ENCODE data around the gene DNAH10. TPM values are rescaled to one million over a fixed set of nuclear protein-coding genes. Genes with fewer than 3 reads are reported as not detected.

DNAH10 gene
- polyA plus RNA-seq (2013), result 1.7 TPM

- peaks cover 5 to 22% (median 13%) of the 10 kb centered on the region in 4 experiments for H3K4me1 ChIP-seq (ENCODE audit: control extremely low read depth in 1 of 4, control insufficient read depth in 4 of 4, insufficient read depth in 4 of 4, low read length in 3 of 4)
- peak within 1 kb of the TSS; percentile 56 to 83 (median 64) for H3K4me3 ChIP-seq (ENCODE audit: control insufficient read depth in 1 of 7, extremely low read depth in 1 of 7, insufficient read depth in 4 of 7, low read depth in 2 of 7, low read length in 6 of 7)
- H3K36me3 ChIP-seq (ENCODE audit: control insufficient read depth in 4 of 4, insufficient read depth in 4 of 4, low read length in 3 of 4), result peaks cover 3 to 27% (median 17%) of the 10 kb centered on the region in 4 experiments
- peak; percentile 73 to 85 (median 81) for DNase-seq
- H3K9me3 ChIP-seq (ENCODE audit: control extremely low read depth in 1 of 5, control insufficient read depth in 4 of 5, insufficient read depth in 2 of 5, low read depth in 1 of 5, low read length in 4 of 5), result no peaks in the 10 kb centered on the region
- POLR2A ChIA-PET, result interaction anchor here (0.5 to 1.5 kb wide), 2 partner anchors 9 to 49 kb away, joined by 3 to 8 read pairs; partner anchors contain the start of gene ATP6V0A2
- CTCF ChIA-PET, result interaction anchor here (0.6 to 2.0 kb wide), 12 partner anchors 10 to 298 kb away, joined by 3 to 10 read pairs (median 4); no protein-coding TSS in a partner anchor
- H3K27me3 ChIP-seq (replicated peaks in 2 of 5; ENCODE audit: control insufficient read depth in 4 of 5, insufficient read depth in 5 of 5, low read length in 4 of 5), result no peaks in the 10 kb centered on the region
- peak within 1 kb of the TSS in 1 of 2 experiments; percentile 43 for H3K27ac ChIP-seq (ENCODE audit: insufficient read depth in 1 of 2, low read depth in 1 of 2, low read length in 2 of 2, poor library complexity in 1 of 2, severe bottlenecking in 2 of 2)
- under 1% methylated on average over 95 of the region's 105 CpGs for WGBS (ENCODE audit: insufficient coverage)
These were observed at the start of gene DNAH10 for GRCh38 chr12:123761841-123762714. DNAH10 (plus strand) TSS chr12:123762301; CDS start chr12:123762337, 36 bp downstream.

- H3K27me3 ChIP-seq (replicated peaks in 2 of 5; ENCODE audit: control insufficient read depth in 4 of 5, insufficient read depth in 5 of 5, low read length in 4 of 5), result no peaks in the 10 kb centered on the region
- peaks cover 0 to 3% (median under 1%) of the 10 kb centered on the region in 4 experiments for H3K36me3 ChIP-seq (ENCODE audit: control insufficient read depth in 4 of 4, insufficient read depth in 4 of 4, low read length in 3 of 4)
- 0% methylated on average over 25 of the region's 26 CpGs for WGBS (ENCODE audit: insufficient coverage)
- ChIA-PET POLR2A (interaction anchor here (0.6 to 3.2 kb wide), 8 partner anchors 11 to 83 kb away, joined by 3 to 14 read pairs (median 5); partner anchors contain the start of gene DNAH10), CTCF (interaction anchor here (0.6 to 3.0 kb wide), 11 partner anchors 9 to 59 kb away, joined by 3 to 18 read pairs (median 5); partner anchors contain the start of gene DNAH10)
- H3K27ac ChIP-seq (ENCODE audit: insufficient read depth in 1 of 2, low read depth in 1 of 2, low read length in 2 of 2, poor library complexity in 1 of 2, severe bottlenecking in 2 of 2), result peak overlapping the region; percentile 78 to 88
- H3K9me3 ChIP-seq (ENCODE audit: control extremely low read depth in 1 of 5, control insufficient read depth in 4 of 5, insufficient read depth in 2 of 5, low read depth in 1 of 5, low read length in 4 of 5), result no peaks in the 10 kb centered on the region
- no peak for DNase-seq
- peak overlapping the region; percentile 81 to 99 (median 96) for H3K4me3 ChIP-seq (ENCODE audit: control insufficient read depth in 1 of 7, extremely low read depth in 1 of 7, insufficient read depth in 4 of 7, low read depth in 2 of 7, low read length in 6 of 7)
- H3K4me1 ChIP-seq (ENCODE audit: control extremely low read depth in 1 of 4, control insufficient read depth in 4 of 4, insufficient read depth in 4 of 4, low read length in 3 of 4), result peaks cover 12 to 34% (median 29%) of the 10 kb centered on the region in 4 experiments
These were observed 49.3 kb upstream of the DNAH10 start for GRCh38 chr12:123712780-123713319.

GRCh38 chr12:123713398-123713797 lies 48.7 kb upstream of the DNAH10 start:
- DNase-seq, result no peak
- H3K4me1 ChIP-seq (ENCODE audit: control extremely low read depth in 1 of 4, control insufficient read depth in 4 of 4, insufficient read depth in 4 of 4, low read length in 3 of 4), result peaks cover 12 to 36% (median 29%) of the 10 kb centered on the region in 4 experiments
- H3K36me3 ChIP-seq (ENCODE audit: control insufficient read depth in 4 of 4, insufficient read depth in 4 of 4, low read length in 3 of 4), result peaks cover 0 to 3% (median 0%) of the 10 kb centered on the region in 4 experiments
- POLR2A ChIA-PET, result interaction anchor here (0.6 to 3.2 kb wide), 4 partner anchors 12 to 84 kb away, joined by 4 to 14 read pairs (median 6); partner anchors contain the start of gene DNAH10
- CTCF ChIA-PET, result interaction anchor here (1.0 to 3.0 kb wide), 11 partner anchors 9 to 348 kb away, joined by 3 to 18 read pairs (median 5); partner anchors contain the start of genes DNAH10 and SBNO1
- H3K27ac ChIP-seq (ENCODE audit: insufficient read depth in 1 of 2, low read depth in 1 of 2, low read length in 2 of 2, poor library complexity in 1 of 2, severe bottlenecking in 2 of 2), result peak overlapping the region; percentile 78 to 88
- H3K9me3 ChIP-seq (ENCODE audit: control extremely low read depth in 1 of 5, control insufficient read depth in 4 of 5, insufficient read depth in 2 of 5, low read depth in 1 of 5, low read length in 4 of 5), result no peaks in the 10 kb centered on the region
- H3K4me3 ChIP-seq (ENCODE audit: control insufficient read depth in 1 of 7, extremely low read depth in 1 of 7, insufficient read depth in 4 of 7, low read depth in 2 of 7, low read length in 6 of 7), result peak overlapping the region; percentile 20 to 99 (median 94)
- 1% methylated on average over 5 of the region's 6 CpGs for WGBS (ENCODE audit: insufficient coverage)
- H3K27me3 ChIP-seq (replicated peaks in 2 of 5; ENCODE audit: control insufficient read depth in 4 of 5, insufficient read depth in 5 of 5, low read length in 4 of 5), result no peaks in the 10 kb centered on the region

- H3K27ac ChIP-seq (ENCODE audit: insufficient read depth in 1 of 2, low read depth in 1 of 2, low read length in 2 of 2, poor library complexity in 1 of 2, severe bottlenecking in 2 of 2), result peak overlapping the region; percentile 78 to 88
- peaks cover 0 to 3% (median 0%) of the 10 kb centered on the region in 4 experiments for H3K36me3 ChIP-seq (ENCODE audit: control insufficient read depth in 4 of 4, insufficient read depth in 4 of 4, low read length in 3 of 4)
- H3K27me3 ChIP-seq (replicated peaks in 2 of 5; ENCODE audit: control insufficient read depth in 4 of 5, insufficient read depth in 5 of 5, low read length in 4 of 5), result no peaks in the 10 kb centered on the region
- WGBS (ENCODE audit: insufficient coverage), result 28% methylated on average over 9 of the region's 10 CpGs
- peaks cover 12 to 39% (median 29%) of the 10 kb centered on the region in 4 experiments for H3K4me1 ChIP-seq (ENCODE audit: control extremely low read depth in 1 of 4, control insufficient read depth in 4 of 4, insufficient read depth in 4 of 4, low read length in 3 of 4)
- ChIA-PET CTCF (interaction anchor here (1.1 to 3.0 kb wide), 12 partner anchors 8 to 349 kb away, joined by 3 to 18 read pairs (median 5); partner anchors contain the start of genes DNAH10 and SBNO1), POLR2A (interaction anchor here (0.6 to 3.2 kb wide), 6 partner anchors 20 to 888 kb away, joined by 3 to 14 read pairs (median 4); partner anchors contain the start of gene DNAH10)
- H3K4me3 ChIP-seq (ENCODE audit: control insufficient read depth in 1 of 7, extremely low read depth in 1 of 7, insufficient read depth in 4 of 7, low read depth in 2 of 7, low read length in 6 of 7), result peak overlapping the region in 6 of 7 experiments; percentile 81 to 99 (median 96)
- no peaks in the 10 kb centered on the region for H3K9me3 ChIP-seq (ENCODE audit: control extremely low read depth in 1 of 5, control insufficient read depth in 4 of 5, insufficient read depth in 2 of 5, low read depth in 1 of 5, low read length in 4 of 5)
- DNase-seq, result no peak
These were observed 48.1 kb upstream of the DNAH10 start for GRCh38 chr12:123713823-123714585.

- Histone ChIP-seq H3K36me3 (ENCODE audit: control insufficient read depth in 4 of 4, insufficient read depth in 4 of 4, low read length in 3 of 4) (peaks cover 0 to 7% (median 3%) of the 10 kb centered on the region in 4 experiments), H3K4me3 (ENCODE audit: control insufficient read depth in 1 of 7, extremely low read depth in 1 of 7, insufficient read depth in 4 of 7, low read depth in 2 of 7, low read length in 6 of 7) (peak overlapping the region in 2 of 7 experiments; percentile 97 to 99), H3K27ac (ENCODE audit: insufficient read depth in 1 of 2, low read depth in 1 of 2, low read length in 2 of 2, poor library complexity in 1 of 2, severe bottlenecking in 2 of 2) (peak overlapping the region in 1 of 2 experiments; percentile 88), H3K4me1 (ENCODE audit: control extremely low read depth in 1 of 4, control insufficient read depth in 4 of 4, insufficient read depth in 4 of 4, low read length in 3 of 4) (peaks cover 12 to 51% (median 34%) of the 10 kb centered on the region in 4 experiments), H3K27me3 (replicated peaks in 2 of 5; ENCODE audit: control insufficient read depth in 4 of 5, insufficient read depth in 5 of 5, low read length in 4 of 5) (no peaks in the 10 kb centered on the region), H3K9me3 (ENCODE audit: control extremely low read depth in 1 of 5, control insufficient read depth in 4 of 5, insufficient read depth in 2 of 5, low read depth in 1 of 5, low read length in 4 of 5) (no peaks in the 10 kb centered on the region)
- DNase-seq, result no peak
- ChIA-PET POLR2A (no interaction called here), CTCF (interaction anchor here (1.1 to 2.9 kb wide), 4 partner anchors 7 to 47 kb away, joined by 3 to 10 read pairs (median 4); partner anchors contain the start of gene DNAH10)
- WGBS (ENCODE audit: insufficient coverage), result 10% methylated on average over 2 of the region's 2 CpGs
These were observed 46.9 kb upstream of the DNAH10 start for GRCh38 chr12:123715195-123715594.

- no peak for DNase-seq
- H3K4me3 ChIP-seq (ENCODE audit: control insufficient read depth in 1 of 7, extremely low read depth in 1 of 7, insufficient read depth in 4 of 7, low read depth in 2 of 7, low read length in 6 of 7), result no peak overlapping the region
- POLR2A ChIA-PET, result interaction anchor here (0.6 kb wide), 1 partner anchor 458 kb away, joined by 5 read pairs; no protein-coding TSS in a partner anchor
- peaks cover 14 to 66% (median 35%) of the 10 kb centered on the region in 4 experiments for H3K4me1 ChIP-seq (ENCODE audit: control extremely low read depth in 1 of 4, control insufficient read depth in 4 of 4, insufficient read depth in 4 of 4, low read length in 3 of 4)
- no peaks in the 10 kb centered on the region for H3K9me3 ChIP-seq (ENCODE audit: control extremely low read depth in 1 of 5, control insufficient read depth in 4 of 5, insufficient read depth in 2 of 5, low read depth in 1 of 5, low read length in 4 of 5)
- peaks cover 5 to 20% (median 14%) of the 10 kb centered on the region in 4 experiments for H3K36me3 ChIP-seq (ENCODE audit: control insufficient read depth in 4 of 4, insufficient read depth in 4 of 4, low read length in 3 of 4)
- WGBS (ENCODE audit: insufficient coverage), result no CpG with 5 or more reads among the region's 3 CpGs
- no peak overlapping the region for H3K27ac ChIP-seq (ENCODE audit: insufficient read depth in 1 of 2, low read depth in 1 of 2, low read length in 2 of 2, poor library complexity in 1 of 2, severe bottlenecking in 2 of 2)
- CTCF ChIA-PET, result interaction anchor here (0.6 to 3.3 kb wide), 4 partner anchors 15 to 33 kb away, joined by 3 to 14 read pairs (median 4); no protein-coding TSS in a partner anchor
- H3K27me3 ChIP-seq (replicated peaks in 2 of 5; ENCODE audit: control insufficient read depth in 4 of 5, insufficient read depth in 5 of 5, low read length in 4 of 5), result no peaks in the 10 kb centered on the region
These were observed 44.8 kb upstream of the DNAH10 start for GRCh38 chr12:123717350-123717749.
